Measurements from ENCODE around the gene IL4.

GRCh38 chr5:132679166-132679565 lies 5.4 kb downstream of the IL4 start:
- TF ChIP-seq CTCF (conservative IDR thresholded peaks at IDR 0.05 in 1 of 2, IDR thresholded peaks at IDR 0.05 in 1 of 2; ENCODE audit: extremely low read depth in 1 of 2, insufficient read depth in 1 of 2, low read depth in 1 of 2, low read length in 2 of 2) (no peak), EZH2 (IDR thresholded peaks at IDR 0.05; ENCODE audit: borderline replicate concordance, low read length) (no peak)

Data from mammary epithelial cell (primary cell).